Chondrocyte (in vitro differentiated cells): ENCODE data around the gene PLD4. TPM values are rescaled to one million over a fixed set of nuclear protein-coding genes. Genes with fewer than 3 reads are reported as not detected.
A peak's percentile ranks its signal among the peaks of the same experiment; 100 is the strongest.

Experiments
- DNase-seq: peaks from one replicate; pipeline ENCODE4 v3.0.0; 2021; ENCODE audit warnings: mixed read lengths, low spot score
- H3K27ac Mint-ChIP-seq: one replicate; pipeline ENCODE4 v1.8.0; 2021; ENCODE audit warnings: mild to moderate bottlenecking, moderate library complexity, mixed read lengths; ENCODE audit not compliant: unreplicated experiment
- H3K27me3 Mint-ChIP-seq: 2 replicates; pipeline ENCODE4 v1.8.0; 2021; ENCODE audit warnings: low read depth, mixed read lengths
- H3K36me3 Mint-ChIP-seq: 2 replicates; pipeline ENCODE4 v1.8.0; 2021; ENCODE audit warnings: low read depth, mixed read lengths
- H3K4me1 Mint-ChIP-seq: 2 replicates; pipeline ENCODE4 v1.8.0; 2021; ENCODE audit warnings: low read depth, mild to moderate bottlenecking, mixed read lengths
- H3K4me3 Mint-ChIP-seq: one replicate; pipeline ENCODE4 v1.8.0; 2021; ENCODE audit warnings: mild to moderate bottlenecking, moderate library complexity, mixed read lengths; ENCODE audit not compliant: unreplicated experiment
- H3K9me3 Mint-ChIP-seq: 2 replicates; pipeline ENCODE4 v1.8.0; 2021; ENCODE audit warnings: low read depth, mixed read lengths
- total RNA-seq: library from RNA; stranded (reverse); gene quantifications from 3 replicates; pipeline ENCODE4 v1.2.1, GENCODE V29; 2021
- TF ChIP-seq, protein P1 (sequence below): fragments of 200-600 bp; sonication (generic); IDR thresholded peaks from 2 replicates; pipeline ENCODE4 v1.5.0; 2021; ENCODE audit warnings: antibody characterized with exemption, mild to moderate bottlenecking, moderate library complexity

The PLD4 gene
- total RNA-seq, 1 donor from 2014 or later: 0.10 TPM

DNA sequence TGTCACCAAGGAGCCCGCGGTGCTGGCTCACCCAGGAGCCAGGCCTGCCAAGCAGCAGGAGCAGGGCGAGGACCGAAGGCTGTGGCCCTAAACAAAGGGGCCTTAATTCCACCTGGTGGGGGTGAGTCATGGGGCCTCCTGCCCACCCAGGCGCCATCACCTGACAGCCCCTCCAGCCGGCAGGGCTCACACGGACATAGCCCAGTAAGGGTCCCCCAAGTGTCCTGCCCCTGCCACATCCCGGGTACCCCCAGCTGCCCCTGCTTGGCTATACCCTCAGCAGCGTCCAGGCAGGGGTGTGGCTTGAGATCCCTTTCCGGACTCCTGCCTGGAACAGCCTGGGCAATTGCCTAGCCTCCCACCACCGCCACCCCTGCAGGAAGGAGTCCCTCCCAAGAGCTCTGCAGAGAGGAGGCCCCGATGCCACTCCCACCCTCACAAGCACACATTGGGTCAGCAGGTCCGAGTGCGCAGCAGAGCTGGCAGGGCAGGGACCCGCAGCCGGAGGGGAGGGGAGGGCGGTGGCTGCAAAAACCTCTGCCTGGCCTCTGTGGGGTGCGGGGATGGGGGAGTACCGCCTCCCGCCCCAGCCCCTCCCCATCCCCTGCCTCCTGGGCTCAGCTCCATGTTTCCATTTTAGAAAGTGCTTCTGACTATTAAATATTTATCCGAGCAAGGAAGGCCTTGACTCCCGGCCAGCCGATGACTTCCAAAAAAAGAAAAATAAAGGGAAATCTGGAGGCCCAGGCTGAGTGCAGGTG is 48.9 kb downstream of the PLD4 start:
- Mint-ChIP-seq H3K4me1 (peaks cover 79% of the 10 kb centered on the region), H3K4me3 (peak overlapping the region; percentile 31), H3K27me3 (no peaks in the 10 kb centered on the region), H3K36me3 (no peaks in the 10 kb centered on the region), H3K27ac (peak overlapping the region; percentile 95), H3K9me3 (no peaks in the 10 kb centered on the region)
- TF ChIP-seq, protein P1, sequence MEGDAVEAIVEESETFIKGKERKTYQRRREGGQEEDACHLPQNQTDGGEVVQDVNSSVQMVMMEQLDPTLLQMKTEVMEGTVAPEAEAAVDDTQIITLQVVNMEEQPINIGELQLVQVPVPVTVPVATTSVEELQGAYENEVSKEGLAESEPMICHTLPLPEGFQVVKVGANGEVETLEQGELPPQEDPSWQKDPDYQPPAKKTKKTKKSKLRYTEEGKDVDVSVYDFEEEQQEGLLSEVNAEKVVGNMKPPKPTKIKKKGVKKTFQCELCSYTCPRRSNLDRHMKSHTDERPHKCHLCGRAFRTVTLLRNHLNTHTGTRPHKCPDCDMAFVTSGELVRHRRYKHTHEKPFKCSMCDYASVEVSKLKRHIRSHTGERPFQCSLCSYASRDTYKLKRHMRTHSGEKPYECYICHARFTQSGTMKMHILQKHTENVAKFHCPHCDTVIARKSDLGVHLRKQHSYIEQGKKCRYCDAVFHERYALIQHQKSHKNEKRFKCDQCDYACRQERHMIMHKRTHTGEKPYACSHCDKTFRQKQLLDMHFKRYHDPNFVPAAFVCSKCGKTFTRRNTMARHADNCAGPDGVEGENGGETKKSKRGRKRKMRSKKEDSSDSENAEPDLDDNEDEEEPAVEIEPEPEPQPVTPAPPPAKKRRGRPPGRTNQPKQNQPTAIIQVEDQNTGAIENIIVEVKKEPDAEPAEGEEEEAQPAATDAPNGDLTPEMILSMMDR: peak; percentile 4
- DNase-seq: peak; percentile 99

DNA sequence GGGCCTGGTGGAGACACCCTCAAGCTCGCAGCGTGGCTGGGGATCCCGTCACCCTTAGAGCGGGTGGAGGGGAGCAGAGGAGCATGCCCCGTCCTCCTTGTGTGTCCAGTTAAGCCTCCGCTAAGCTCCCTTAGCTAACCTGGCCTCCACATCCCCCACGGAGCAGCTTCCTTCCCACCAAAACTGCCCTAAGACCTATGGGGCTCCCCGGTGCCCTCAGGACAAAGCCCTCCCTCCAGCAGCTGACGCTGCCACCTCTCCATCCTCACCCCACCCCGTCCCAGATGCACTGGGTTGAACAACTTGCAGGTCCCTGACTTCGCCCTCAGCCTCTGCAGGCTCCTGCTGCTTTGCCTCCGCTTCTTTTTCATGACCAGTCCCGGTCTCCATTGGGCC is 49.5 kb downstream of the PLD4 start:
- Mint-ChIP-seq H3K27ac (peak overlapping the region; percentile 93), H3K4me1 (peaks cover 78% of the 10 kb centered on the region), H3K27me3 (no peaks in the 10 kb centered on the region), H3K4me3 (peak overlapping the region; percentile 6), H3K9me3 (no peaks in the 10 kb centered on the region), H3K36me3 (no peaks in the 10 kb centered on the region)
- DNase-seq: peak; percentile 91
- TF ChIP-seq, protein P1: no peak

DNA sequence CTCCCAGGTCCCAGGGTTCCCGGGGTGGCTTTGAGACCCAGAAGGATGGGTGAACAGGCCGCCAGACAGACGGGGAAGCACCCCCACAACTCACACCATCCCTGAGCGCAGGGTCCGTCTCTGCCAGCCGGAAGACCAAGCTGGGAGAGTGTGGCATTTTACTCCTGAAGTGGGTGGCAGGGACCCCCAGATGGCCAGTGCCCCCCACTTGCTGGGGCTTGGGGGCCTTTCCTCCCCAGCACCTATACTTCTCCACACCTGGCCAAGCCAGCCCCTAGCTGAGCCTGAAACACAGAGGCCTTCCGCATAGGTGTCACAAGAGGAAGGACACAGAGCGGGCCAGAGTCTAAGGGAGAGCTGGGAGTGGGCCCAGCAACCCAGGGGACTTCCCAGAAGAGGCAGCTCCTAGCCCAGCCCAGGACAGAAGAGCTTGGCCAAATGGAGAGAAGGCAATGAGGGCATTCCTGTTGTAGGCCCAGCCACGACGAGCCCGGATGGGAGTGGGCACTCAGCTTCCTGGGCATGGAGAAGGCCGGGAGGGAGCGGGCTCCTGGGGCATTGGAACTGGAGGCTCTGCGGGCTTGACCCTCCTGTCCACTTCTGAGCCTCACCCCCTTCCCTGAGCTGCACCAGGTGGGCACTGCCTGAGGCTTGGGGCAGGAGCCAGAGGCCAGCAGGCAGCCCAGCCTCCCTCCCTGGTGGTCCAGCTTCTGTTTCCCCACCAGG is 50.1 kb downstream of the PLD4 start:
- TF ChIP-seq, protein P1: no peak
- H3K27me3 Mint-ChIP-seq: no peaks in the 10 kb centered on the region
- peaks cover 77% of the 10 kb centered on the region for H3K4me1 Mint-ChIP-seq
- no peaks in the 10 kb centered on the region for H3K36me3 Mint-ChIP-seq
- H3K9me3 Mint-ChIP-seq: no peaks in the 10 kb centered on the region
- peak; percentile 89 for DNase-seq
- H3K4me3 Mint-ChIP-seq: no peak overlapping the region
- H3K27ac Mint-ChIP-seq: peak overlapping the region; percentile 93

DNA sequence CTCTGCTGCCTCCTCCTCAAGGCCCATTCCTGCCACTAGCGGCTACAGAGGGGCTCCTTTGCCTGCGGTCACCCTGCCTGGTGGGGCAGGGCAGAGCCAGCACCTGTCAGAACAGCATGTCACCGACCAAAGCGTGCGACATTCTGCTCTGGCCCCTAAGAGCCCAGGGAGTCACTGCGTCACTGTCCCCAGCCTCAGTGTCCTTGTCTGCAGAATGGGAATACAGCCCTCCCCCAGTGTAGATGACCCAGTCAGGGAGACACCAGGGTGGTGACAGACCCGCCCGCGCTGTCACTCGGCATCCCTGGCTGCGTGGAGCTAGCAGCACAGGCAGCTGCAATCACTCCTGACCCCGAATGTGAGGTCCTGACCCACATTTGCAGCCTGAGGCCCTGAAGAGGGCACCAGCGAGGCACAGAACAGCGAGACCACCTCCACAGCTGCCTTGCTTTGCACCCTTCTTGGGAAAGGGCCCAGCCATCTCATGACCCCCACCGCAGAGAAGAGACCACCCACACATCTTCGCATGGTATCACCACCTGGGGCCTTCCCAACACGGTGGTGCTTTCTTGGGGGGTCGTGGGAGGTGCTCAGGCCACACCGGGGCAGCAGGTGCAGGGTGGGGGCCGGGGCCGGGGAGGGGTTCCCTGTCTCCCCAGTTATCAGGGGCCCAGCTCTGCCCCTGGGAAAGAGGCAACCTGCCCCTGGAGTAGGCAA is 51.0 kb downstream of the PLD4 start:
- Mint-ChIP-seq H3K36me3 (no peaks in the 10 kb centered on the region), H3K27ac (no peak overlapping the region), H3K4me3 (peak overlapping the region; percentile 91), H3K4me1 (peaks cover 75% of the 10 kb centered on the region), H3K27me3 (no peaks in the 10 kb centered on the region), H3K9me3 (no peaks in the 10 kb centered on the region)
- TF ChIP-seq, protein P1: no peak
- DNase-seq: peak; percentile 89
